HepG2 (cell line): ENCODE data around the gene GPHN. TPM values are rescaled to one million over a fixed set of nuclear protein-coding genes. Genes with fewer than 3 reads are reported as not detected.

ENCODE experiments used
- ATAC-seq: fragments of 200-7000 bp; cut with Tn5 transposase; 3 replicates; pipeline ENCODE4 v1.9.1; 2020; ENCODE audit warnings: mild to moderate bottlenecking, moderate library complexity
- BruUV-seq: library from RNA; stranded (reverse); fragments of 400-500 nt; replicated peaks from 2 replicates; lab custom pipeline; 2021; lab: Mats Ljungman, UMichigan
- CTCF ChIA-PET: fragments of 300-600 bp; formaldehyde crosslinking; extraction: SDS; loops from one replicate; lab custom pipeline; 2021; ENCODE audit warnings: low total read pairs, inconsistent platforms, low intra/inter-chr PET ratio; lab: Yijun Ruan, JAX
- POLR2A ChIA-PET: fragments of 350-600 bp; sonication (Branson Sonifier 250); formaldehyde crosslinking; loops from one replicate; lab custom pipeline; 2020; ENCODE audit warnings: antibody characterized with exemption, inconsistent platforms; lab: Yijun Ruan, JAX
- DNase-seq: peaks from one replicate; pipeline ENCODE4 v3.0.0-alpha.2; 2015; ENCODE audit warnings: low spot score
- FAIRE-seq: peaks from 3 replicates; lab custom pipeline; 2011; peaks lifted over from hg19 to GRCh38; lab: Jason Lieb, UNC
- H2AFZ ChIP-seq: one replicate; pipeline ENCODE4 v1.6.1; 2011; ENCODE audit warnings: low read length, inconsistent platforms
- H3K27ac ChIP-seq: fragments of 300-600 bp; 3 replicates; pipeline ENCODE4 v1.8.0; 2011; ENCODE audit warnings: mixed run types, mild to moderate bottlenecking, mixed read lengths, low read length, inconsistent platforms; ENCODE audit not compliant: insufficient read depth; ENCODE audit errors: extremely low read length
- H3K27me3 ChIP-seq, 2 experiments: fragments of 200-600 bp in 1 of 2; 2 replicates in 1 of 2; 3 replicates in 1 of 2; pipeline versions ENCODE4 v1.6.0 to v1.8.0; 2011; ENCODE audit warnings: low read length in 2 of 2, mild to moderate bottlenecking in 2 of 2, moderate library complexity in 2 of 2, inconsistent platforms in 1 of 2; ENCODE audit not compliant: insufficient read depth in 2 of 2, control insufficient read depth in 1 of 2
- H3K36me3 ChIP-seq, 2 experiments: fragments of 200-600 bp in 1 of 2; replicated peaks in 1 of 2; 2 replicates in 1 of 2; 3 replicates in 1 of 2; pipeline versions ENCODE4 v1.5.1 to v1.8.0; 2011; ENCODE audit warnings: low read length in 2 of 2, inconsistent platforms in 1 of 2; ENCODE audit not compliant: insufficient read depth in 2 of 2, control insufficient read depth in 1 of 2
- H3K4me1 ChIP-seq: 2 replicates; pipeline ENCODE4 v1.5.1; 2012; ENCODE audit warnings: low read length, inconsistent platforms; ENCODE audit not compliant: insufficient read depth
- H3K4me2 ChIP-seq: 2 replicates; pipeline ENCODE4 v1.6.0; 2011; ENCODE audit warnings: low read depth, low read length, inconsistent platforms
- H3K4me3 ChIP-seq, 3 experiments: fragments of 200-600 bp in 1 of 3; sonication (generic), shearing (Covaris generic) in 1 of 3; replicated peaks in 1 of 3; 2 replicates each; pipeline ENCODE4 v1.5.1; 2011 to 2016; ENCODE audit warnings: low read length in 3 of 3, inconsistent platforms in 2 of 3, low read depth in 2 of 3, mild to moderate bottlenecking in 2 of 3, control low read depth in 1 of 3, mixed read lengths in 1 of 3; ENCODE audit not compliant: insufficient read depth in 1 of 3
- H3K79me2 ChIP-seq: one replicate; pipeline ENCODE4 v1.6.1; 2011; ENCODE audit warnings: low read length, inconsistent platforms; ENCODE audit not compliant: insufficient read depth
- H3K9ac ChIP-seq: 2 replicates; pipeline ENCODE4 v1.6.0; 2011; ENCODE audit warnings: mild to moderate bottlenecking, low read depth, low read length, inconsistent platforms; ENCODE audit not compliant: insufficient read depth
- H3K9me3 ChIP-seq: 2 replicates; pipeline ENCODE4 v1.5.1; 2012; ENCODE audit warnings: mild to moderate bottlenecking, low read length
- H4K20me1 ChIP-seq: 2 replicates; pipeline ENCODE4 v1.6.0; 2011; ENCODE audit warnings: inconsistent platforms, mild to moderate bottlenecking, low read length, moderate library complexity; ENCODE audit not compliant: insufficient read depth
- ARNT ChIP-seq: fragments of 450-650 bp; IDR thresholded peaks from 2 replicates; pipeline ENCODE4 v1.6.1; 2017
- CBX1 ChIP-seq: IDR thresholded peaks from one replicate; pipeline ENCODE4 v1.6.1; 2016; ENCODE audit warnings: antibody characterized with exemption, low read depth
- IKZF1 ChIP-seq: fragments of 450-650 bp; IDR thresholded peaks from 2 replicates; pipeline ENCODE4 v1.7.1; 2016
- KMT2A ChIP-seq: sonication (generic); formaldehyde crosslinking; IDR thresholded peaks from 2 replicates; pipeline ENCODE4 v1.4.0; 2020; ENCODE audit warnings: missing genetic modification reagents
- MAFK ChIP-seq, 2 experiments: IDR thresholded peaks in 1 of 2; conservative IDR thresholded peaks in 1 of 2; 2 replicates each; pipeline ENCODE4 v1.6.1; 2011; ENCODE audit warnings: improper control_type of control experiment in 2 of 2, low read length in 2 of 2
- NCOR1 ChIP-seq: fragments of 200-600 bp; sonication (generic); IDR thresholded peaks from 2 replicates; pipeline ENCODE4 v1.7.0; 2017; ENCODE audit warnings: antibody characterized with exemption, low read length, borderline replicate concordance
- PPARG ChIP-seq: conservative IDR thresholded peaks from 2 replicates; pipeline ENCODE4 v1.6.1; 2016; ENCODE audit warnings: missing biosample characterization, missing genetic modification reagents
- RXRB ChIP-seq: IDR thresholded peaks from 2 replicates; pipeline ENCODE4 v1.6.1; 2016; ENCODE audit warnings: borderline replicate concordance, missing genetic modification reagents, missing compliant biosample characterization
- USF2 ChIP-seq, 2 experiments: sonication (generic) in 1 of 2; formaldehyde crosslinking in 1 of 2; IDR thresholded peaks; 2 replicates each; pipeline versions ENCODE4 v1.5.1 to v1.6.1; 2011 to 2020; ENCODE audit warnings: borderline replicate concordance in 1 of 2, low read depth in 1 of 2, low read length in 1 of 2, mild to moderate bottlenecking in 1 of 2, missing genetic modification reagents in 1 of 2, moderate library complexity in 1 of 2
- ZNF770 ChIP-seq: sonication (generic); formaldehyde crosslinking; IDR thresholded peaks from 2 replicates; pipeline ENCODE4 v1.5.0; 2020; ENCODE audit warnings: mild to moderate bottlenecking, missing genetic modification reagents
- ZNF782 ChIP-seq: sonication (generic); formaldehyde crosslinking; IDR thresholded peaks from 2 replicates; pipeline ENCODE4 v1.4.0; 2020; ENCODE audit warnings: missing genetic modification reagents, mild to moderate bottlenecking, borderline replicate concordance
- WGBS: methylation state at CpG from one replicate; pipeline ENCODE4 v1.1.6; 2017; ENCODE audit warnings: low lambda C conversion rate; 5-methylcytosine and 5-hydroxymethylcytosine counted together
- in situ Hi-C: cut with HindIII; loops from 2 replicates; pipeline ENCODE4 v1.10.0; 2017; ENCODE audit warnings: low pct_unique_long_range_greater_than_20kb; ENCODE audit not compliant: extremely low pct_ligation_motif_present
- intact Hi-C: fragments of 100-400 bp; cut with micrococcal nuclease; formaldehyde crosslinking; loops from one replicate; pipeline ENCODE4 v1.10.0; 2022; ENCODE audit not compliant: unreplicated experiment
- polyA plus RNA-seq, 8 experiments: library from polyadenylated mRNA; depleted of rRNA in 3 of 8; stranded (reverse) in 7 of 8; unstranded in 1 of 8; fragments of >200 nt; fragmentation: Illumina TruSeq in 4 of 8; extraction: Trizol in 4 of 8; gene quantifications; 2 replicates each; pipeline versions ENCODE4 v1.2.1 to v1.2.3, GENCODE V29; 2011 to 2016; ENCODE audit warnings: low read depth in 4 of 8, missing spikeins in 1 of 8, mixed read lengths in 1 of 8; ENCODE audit not compliant: insufficient read depth in 1 of 8
- total RNA-seq, 5 experiments: library from RNA; depleted of rRNA; stranded (reverse); fragments of >200 nt; fragmentation: Illumina TruSeq; extraction: Trizol; gene quantifications; 2 replicates each; pipeline ENCODE4 v1.2.3, GENCODE V29; 2016; ENCODE audit warnings: low read depth in 1 of 5

The GPHN gene
- total and polyA plus RNA-seq, 2 of the 13 experiments (the other 11 are each of a cell fraction or from before 2014, with no cell fraction given): 12.7 to 19.2 TPM

GRCh38 chr14:67108230-67108629 lies 600.3 kb downstream of the GPHN start (continued):
- no peak for TF ChIP-seq MAFK (conservative IDR thresholded peaks at IDR 0.05 in 1 of 2, IDR thresholded peaks at IDR 0.05 in 1 of 2; ENCODE audit: low read length in 2 of 2)
- no peak for TF ChIP-seq PPARG (CRISPR knock-in tag)

DNA sequence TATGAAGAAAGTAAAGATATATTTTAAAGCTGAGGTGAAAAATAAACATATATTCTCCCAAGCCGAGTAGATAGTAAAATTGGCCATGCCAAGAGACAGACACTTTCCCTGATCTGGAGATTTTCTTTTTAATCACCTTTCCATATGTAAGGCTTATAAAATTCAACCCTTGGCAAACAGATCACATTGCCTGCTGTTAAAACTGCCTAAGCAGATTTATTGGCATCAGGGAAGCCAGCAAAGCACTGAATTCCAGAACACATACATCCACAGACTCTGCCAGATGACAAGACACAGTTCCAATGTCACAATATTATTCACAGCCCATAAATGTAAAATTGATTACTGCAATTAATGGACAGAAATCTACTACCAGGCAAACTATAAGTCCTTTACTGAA lies 603.1 kb downstream of the GPHN start:
- Histone ChIP-seq H3K4me2 (no peak overlapping the region), H3K4me3 (no peak overlapping the region), H3K9ac (no peak overlapping the region), H3K79me2 (no peaks in the 10 kb centered on the region), H3K4me1 (no peaks in the 10 kb centered on the region), H3K27me3 (no peaks in the 10 kb centered on the region), H3K27ac (no peak overlapping the region), H3K9me3 (peaks cover 2% of the 10 kb centered on the region), H3K36me3 (peaks cover 0 to 9% of the 10 kb centered on the region in 2 experiments; a peak in 1 of 5 replicates), H4K20me1 (no peaks in the 10 kb centered on the region), H2AFZ (no peak overlapping the region)
- ChIA-PET CTCF (no interaction called here), POLR2A (no interaction called here)
- no TSS peak for BruUV-seq
- DNase-seq (no peak), ATAC-seq (no peak), FAIRE-seq (no peak)
- in situ Hi-C loops (loop anchor here (10.0 to 25.0 kb wide), 2 partner anchors 486 to 749 kb away; no protein-coding TSS in a partner anchor), intact Hi-C loops (loop anchor here (10.0 kb wide), 1 partner anchor 756 kb away; no protein-coding TSS in a partner anchor)
- WGBS: 100% methylated on average over 1 of the region's 1 CpG
- TF ChIP-seq USF2 (IDR thresholded peaks at IDR 0.05; ENCODE audit: low read depth, low read length) (no peak), USF2 (CRISPR knock-in tag; IDR thresholded peaks at IDR 0.05; ENCODE audit: borderline replicate concordance) (no peak), KMT2A (CRISPR knock-in tag) (no peak), IKZF1 (no peak), ZNF770 (CRISPR knock-in tag) (no peak), CBX1 (no peak), RXRB (CRISPR knock-in tag) (no peak), ZNF782 (CRISPR knock-in tag) (no peak), ARNT (no peak), NCOR1 (no peak)
